ENCODE measurements around the gene MAGI2.
"Not testable (repeated sequence)": the region's sequence is repeated elsewhere in the genome, so short reads cannot be mapped to it uniquely, and the experiment has no call there.

The MAGI2 gene

GRCh38 chr7:79035858-79036257, 417.6 kb downstream of the MAGI2 start:
- DNase-seq: no peak

DNA sequence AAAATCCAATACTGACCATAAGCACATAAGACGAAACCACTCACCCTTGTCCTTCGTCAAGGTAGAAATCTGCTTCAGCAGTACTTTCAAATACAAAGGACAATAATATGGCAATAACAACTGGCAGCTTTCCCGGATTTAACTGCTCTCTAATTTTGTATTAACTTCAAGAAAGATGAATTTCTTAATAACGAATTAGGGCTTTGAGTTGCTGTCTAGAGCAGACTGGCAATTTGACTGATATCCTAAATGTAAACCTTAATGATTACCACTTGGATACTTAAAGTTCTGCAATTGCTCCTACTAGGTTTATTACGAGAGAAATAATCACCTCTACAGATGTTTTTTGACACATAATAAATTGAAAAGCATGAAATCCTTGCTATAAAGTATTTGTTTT, 418.7 kb downstream of the MAGI2 start:
- no peak for DNase-seq

GRCh38 chr7:79019711-79020110, 433.8 kb downstream of the MAGI2 start:
- DNase-seq: not testable (repeated sequence)

DNA sequence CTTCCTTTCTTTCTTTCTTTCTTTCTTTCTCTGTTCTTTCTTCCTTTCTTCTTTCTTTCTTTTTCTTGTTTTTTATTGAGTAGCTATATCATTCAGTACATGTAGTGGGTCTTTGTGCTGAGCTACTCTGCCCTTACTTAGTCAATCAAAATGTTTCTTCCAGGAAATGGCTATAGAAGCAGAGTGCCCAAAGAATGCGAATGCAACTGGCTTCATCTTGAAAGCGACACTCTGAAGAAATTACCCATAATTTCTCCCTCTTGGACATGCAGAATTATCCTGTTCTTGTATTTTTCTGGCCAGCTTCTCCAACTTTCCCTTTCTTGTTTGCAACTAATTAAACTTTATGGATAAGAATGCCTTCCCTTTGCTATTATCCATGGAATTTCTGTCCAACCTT, 441.5 kb downstream of the MAGI2 start:
- DNase-seq: no peak

DNA sequence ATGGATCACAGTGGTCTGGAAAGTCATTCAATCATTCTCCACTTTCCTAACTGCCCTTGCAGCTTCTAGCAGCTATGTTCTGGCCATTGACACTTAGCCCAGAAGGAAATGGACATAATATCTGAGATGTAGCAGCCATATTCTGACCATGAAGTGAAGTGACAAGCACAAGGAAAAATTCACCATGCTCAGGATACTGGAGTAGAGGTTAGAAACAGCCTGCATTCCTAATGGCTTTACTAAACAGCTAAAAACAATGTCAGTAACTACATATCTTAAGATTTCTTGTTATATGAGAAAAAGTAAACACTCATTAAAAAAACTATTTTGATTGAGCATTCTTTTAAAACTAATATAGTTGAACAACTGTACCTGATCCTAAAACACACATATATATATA, 443.8 kb downstream of the MAGI2 start:
- no peak for DNase-seq

- DNase-seq: no peak
Observed at GRCh38 chr7:79008786-79009185, 444.7 kb downstream of the MAGI2 start.

DNA sequence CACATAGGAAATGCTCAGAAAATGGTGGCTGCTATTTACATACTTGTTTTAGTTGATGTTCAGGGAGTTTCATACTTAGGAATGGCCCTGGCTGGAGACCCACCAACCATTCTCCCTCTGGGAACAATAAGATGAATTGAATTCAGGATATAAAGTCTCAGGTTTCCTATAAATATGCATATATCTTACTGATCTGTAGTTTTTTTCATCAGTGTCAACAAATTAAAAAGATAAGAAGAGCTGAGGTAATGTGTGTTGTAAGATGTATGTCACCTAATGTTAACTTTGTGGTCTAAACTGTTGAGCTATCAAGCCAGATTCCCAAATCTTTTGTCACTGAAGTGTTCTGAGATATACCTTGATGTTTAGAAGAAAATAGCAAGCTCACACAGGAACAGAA, 457.5 kb downstream of the MAGI2 start:
- no peak for DNase-seq

DNA sequence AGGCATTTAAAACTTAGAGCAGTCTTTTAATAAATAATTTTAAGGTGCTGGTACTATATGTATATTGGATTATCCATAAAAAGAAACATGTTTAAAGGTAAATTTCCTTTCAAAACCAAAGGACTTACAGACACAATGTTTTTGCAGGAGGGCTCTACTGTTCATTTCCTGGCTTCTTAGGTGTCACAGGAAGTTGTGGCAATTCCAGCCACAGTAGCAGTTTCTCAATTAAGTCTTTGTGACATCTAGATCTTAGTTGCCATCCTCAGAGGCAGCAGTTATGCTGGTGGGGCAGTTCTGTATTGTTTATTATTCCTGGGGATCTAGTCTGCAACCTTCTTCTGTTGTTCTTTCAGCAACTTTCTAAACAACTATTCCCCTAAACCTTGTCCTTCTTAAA, 460.1 kb downstream of the MAGI2 start:
- no peak for DNase-seq

GRCh38 chr7:78985509-78985908, 468.0 kb downstream of the MAGI2 start:
- DNase-seq: no peak

DNA sequence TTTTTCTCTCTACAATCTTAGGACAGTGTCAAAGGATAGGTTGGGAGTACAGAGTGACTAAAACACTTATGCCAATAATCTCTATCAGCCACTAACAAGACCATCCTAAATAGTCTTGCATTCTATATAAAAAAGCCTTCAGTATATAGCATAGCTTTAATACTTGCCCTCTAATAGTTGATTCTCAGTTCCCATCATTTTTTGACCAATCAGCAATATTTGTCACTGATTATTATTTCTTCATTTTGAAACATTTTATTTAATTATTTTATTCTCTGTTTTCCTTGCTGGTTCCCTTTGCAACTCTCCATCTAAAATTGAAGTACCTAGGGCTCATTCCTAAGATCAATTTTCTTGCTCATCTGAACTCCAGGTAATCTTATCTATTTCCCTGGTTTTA, 470.0 kb downstream of the MAGI2 start:
- DNase-seq: no peak

DNA sequence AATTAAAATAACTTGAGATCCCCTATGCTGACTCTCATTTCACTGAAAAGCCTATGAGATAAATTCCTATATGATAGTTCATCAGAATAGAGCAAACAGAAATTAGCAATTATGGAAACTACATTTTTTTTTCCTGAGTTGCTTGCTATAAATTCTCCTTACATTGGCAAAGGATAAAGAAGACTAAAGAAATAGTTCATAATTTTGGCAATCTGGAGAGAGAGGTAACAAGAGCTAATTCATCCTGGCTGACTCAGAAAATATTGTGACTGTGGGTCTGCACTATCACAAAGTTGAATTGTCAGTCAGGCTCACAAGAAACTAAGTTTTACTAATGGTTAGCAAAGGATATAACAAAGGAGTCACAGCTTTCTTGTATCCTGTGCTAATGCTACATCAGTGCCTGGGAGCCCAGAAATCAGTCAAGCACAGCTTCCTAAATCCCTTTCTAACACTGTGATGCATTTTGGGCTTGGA, 483.0 kb downstream of the MAGI2 start:
- DNase-seq: no peak

- DNase-seq: no peak
Observed at GRCh38 chr7:78968951-78969350, 484.5 kb downstream of the MAGI2 start.

DNA sequence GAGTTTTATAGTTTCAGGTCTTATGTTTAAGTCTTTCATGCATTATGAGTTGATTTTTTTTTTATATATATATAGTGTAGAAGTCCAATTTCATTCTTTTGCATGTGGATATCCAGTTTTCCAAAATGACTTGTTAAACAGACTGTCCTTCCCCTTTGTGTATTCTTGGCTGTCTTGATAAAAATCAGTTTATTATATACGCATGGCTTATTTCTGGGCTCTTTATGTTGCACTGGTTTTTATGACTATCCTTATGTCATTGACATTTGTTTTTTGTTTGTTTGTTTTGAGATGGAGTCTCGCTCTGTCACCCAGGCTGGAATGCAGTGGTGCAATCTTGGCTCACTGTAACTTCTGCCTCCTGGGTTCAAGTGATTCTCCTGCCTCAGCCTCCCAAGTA, 485.9 kb downstream of the MAGI2 start:
- DNase-seq: not testable (repeated sequence)

- no peak for DNase-seq
Observed at GRCh38 chr7:78967046-78967445, 486.4 kb downstream of the MAGI2 start.

GRCh38 chr7:78959477-78959876, 494.0 kb downstream of the MAGI2 start:
- DNase-seq: no peak

DNA sequence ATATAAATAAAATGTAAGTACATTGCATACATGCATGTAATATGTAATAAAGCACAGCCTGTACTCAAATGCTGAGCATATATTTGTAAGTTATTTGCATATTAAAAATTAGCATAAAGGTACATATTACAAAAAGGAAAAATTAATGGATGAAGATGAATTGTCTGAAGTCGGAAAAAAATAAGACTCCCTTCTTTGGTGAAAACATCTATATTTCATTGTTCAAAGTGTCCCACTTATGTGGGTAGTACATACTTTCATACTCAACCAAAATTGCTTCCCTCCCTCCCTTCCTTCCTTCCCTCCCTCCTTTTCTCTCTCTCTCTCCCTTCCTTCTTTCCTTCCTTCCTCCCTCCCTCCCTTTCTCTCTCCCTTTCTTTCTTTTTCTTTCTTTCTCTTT, 498.1 kb downstream of the MAGI2 start:
- no peak for DNase-seq

DNA sequence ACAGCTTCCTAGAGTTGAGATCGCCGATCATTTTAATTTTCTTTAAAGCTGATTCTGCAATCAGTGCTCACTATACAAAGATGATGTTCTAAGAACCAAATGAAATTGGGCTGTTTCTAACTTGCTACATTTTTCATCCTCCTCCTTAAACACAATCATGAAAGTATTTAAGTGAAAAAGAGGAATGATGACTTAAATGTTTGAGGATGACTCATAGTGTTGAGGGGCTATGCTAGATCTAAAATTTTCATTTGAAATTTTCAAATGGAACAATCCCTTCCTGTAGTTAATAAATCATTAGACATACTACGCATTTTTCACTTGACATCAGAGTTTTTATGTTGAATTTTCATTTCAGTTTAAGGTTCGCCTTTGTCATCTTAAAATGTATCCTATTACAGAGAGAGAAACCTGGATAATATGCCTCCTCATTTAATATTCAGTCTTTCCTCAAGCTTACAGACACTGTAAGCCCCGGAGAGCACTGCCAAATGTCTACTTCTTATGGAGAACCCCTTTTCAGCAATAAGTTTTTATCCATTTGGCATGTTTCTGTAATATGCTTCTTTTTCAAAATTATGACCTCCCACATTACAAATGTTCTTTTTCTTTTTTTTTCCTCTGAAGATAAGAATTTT, 499.6 kb downstream of the MAGI2 start:
- DNase-seq: no peak

GRCh38 chr7:78953090-78953489, 500.4 kb downstream of the MAGI2 start:
- DNase-seq: no peak

DNA sequence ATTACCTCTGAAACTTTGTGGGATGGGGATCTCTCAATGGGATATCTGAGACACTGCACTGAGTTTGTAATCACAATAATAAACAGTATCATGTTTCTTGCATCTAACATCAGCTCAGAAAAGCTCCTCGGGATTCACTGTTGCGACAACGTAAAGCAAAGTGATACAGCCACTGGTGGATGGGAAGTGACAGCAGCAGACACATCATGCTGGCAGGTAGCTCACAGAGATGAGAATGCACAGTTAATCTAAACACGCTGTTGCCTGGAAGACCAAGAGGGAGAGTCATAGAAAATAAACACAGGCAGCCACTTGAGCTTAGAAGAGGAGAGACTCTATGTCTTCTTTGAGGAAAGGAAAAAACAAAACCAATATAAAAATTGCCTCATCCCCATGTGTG, 513.8 kb downstream of the MAGI2 start:
- DNase-seq: no peak

GRCh38 chr7:78924581-78924980, 528.9 kb downstream of the MAGI2 start:
- DNase-seq: no peak

GRCh38 chr7:78912781-78913180, 540.7 kb downstream of the MAGI2 start:
- no peak for DNase-seq

DNA sequence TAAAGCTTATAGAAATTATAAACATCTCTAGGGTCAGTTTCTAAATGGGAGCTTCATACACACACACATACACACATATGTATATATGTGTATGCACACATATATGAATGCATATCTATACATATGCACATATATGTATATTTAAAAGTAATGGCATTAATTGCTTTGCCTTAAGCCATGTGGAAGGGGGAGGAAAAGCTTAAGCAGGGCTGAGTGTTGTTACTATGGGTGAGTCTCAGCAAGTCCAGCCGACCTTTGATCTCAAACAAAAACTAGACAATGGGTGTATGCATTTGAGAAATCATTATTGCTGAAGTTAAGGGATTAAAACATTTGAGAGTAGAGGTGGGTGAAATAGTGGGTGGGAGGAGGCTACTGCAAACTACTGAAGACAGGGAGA, 546.7 kb downstream of the MAGI2 start:
- no peak for DNase-seq

- no peak for DNase-seq
Observed at GRCh38 chr7:78905436-78905835, 548.0 kb downstream of the MAGI2 start.

- no peak for DNase-seq
Observed at GRCh38 chr7:78904983-78905382, 548.5 kb downstream of the MAGI2 start.

GRCh38 chr7:78901566-78901965, 551.9 kb downstream of the MAGI2 start:
- DNase-seq: no peak

- DNase-seq: no peak
Observed at GRCh38 chr7:78900806-78901205, 552.7 kb downstream of the MAGI2 start.

All from RPMI8226 (cell line).